Endothelial cell of umbilical vein (primary cell): ENCODE results near the gene MOK.
"Not testable (repeated sequence)": the region's sequence is repeated elsewhere in the genome, so short reads cannot be mapped to it uniquely, and the experiment has no call there.

ENCODE experiments used
- EZH2 ChIP-seq: IDR thresholded peaks from 2 replicates; pipeline ENCODE4 v1.6.1; 2012; ENCODE audit warnings: borderline replicate concordance, low read depth, mild to moderate bottlenecking, moderate library complexity, low read length, inconsistent platforms; ENCODE audit not compliant: severe bottlenecking
- JUN ChIP-seq: IDR thresholded peaks from 2 replicates; pipeline ENCODE4 v1.6.1; 2011; ENCODE audit warnings: borderline replicate concordance, low read depth; ENCODE audit not compliant: insufficient read length, insufficient read depth
- MYC ChIP-seq: IDR thresholded peaks from one replicate; pipeline ENCODE4 v1.6.1; 2011; ENCODE audit warnings: mild to moderate bottlenecking, low read depth, low read length
- POLR2A ChIP-seq: IDR thresholded peaks from 2 replicates; pipeline ENCODE4 v1.6.1; 2012; ENCODE audit warnings: low read depth, mild to moderate bottlenecking, control low read depth, low read length
- POLR2AphosphoS5 ChIP-seq: IDR thresholded peaks from 2 replicates; pipeline ENCODE4 v1.6.1; 2012; ENCODE audit warnings: low read depth, mild to moderate bottlenecking, control low read depth, low read length, moderate library complexity; ENCODE audit not compliant: insufficient read depth
- TF ChIP-seq, protein P1 (sequence below), 2 donors: IDR thresholded peaks; 1 replicate in 1 of 2; 2 replicates in 1 of 2; pipeline ENCODE4 v1.5.1; 2011; ENCODE audit warnings: low read length in 2 of 2, mild to moderate bottlenecking in 2 of 2, moderate library complexity in 2 of 2, control low read depth in 1 of 2, inconsistent platforms in 1 of 2, low read depth in 1 of 2; ENCODE audit not compliant: insufficient read depth in 1 of 2; ENCODE audit errors: extremely low read depth in 1 of 2
- TF ChIP-seq, protein P2 (sequence below): IDR thresholded peaks from 2 replicates; pipeline ENCODE4 v1.6.1; 2011; ENCODE audit not compliant: insufficient read depth, insufficient read length

DNA sequence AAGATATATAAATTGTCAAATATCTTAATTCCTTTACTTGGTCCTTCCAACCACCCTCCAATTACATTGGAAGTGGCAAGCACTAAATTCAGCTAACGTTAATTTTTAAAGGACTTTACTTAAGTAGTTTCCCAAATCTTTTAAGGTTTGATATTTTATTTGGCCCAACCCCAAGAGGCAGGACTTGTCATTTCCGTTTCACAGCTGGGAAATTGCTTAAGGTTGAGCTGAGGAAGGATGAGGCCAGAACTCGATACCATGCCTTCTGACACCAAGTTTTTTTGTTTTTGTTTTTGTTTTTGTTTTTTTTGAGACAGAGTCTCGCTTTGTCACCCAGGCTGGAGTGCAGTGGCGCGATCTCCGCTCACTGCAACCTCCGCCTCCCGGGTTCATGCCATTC, 46.6 kb upstream of the MOK start:
- TF ChIP-seq, protein P1, sequence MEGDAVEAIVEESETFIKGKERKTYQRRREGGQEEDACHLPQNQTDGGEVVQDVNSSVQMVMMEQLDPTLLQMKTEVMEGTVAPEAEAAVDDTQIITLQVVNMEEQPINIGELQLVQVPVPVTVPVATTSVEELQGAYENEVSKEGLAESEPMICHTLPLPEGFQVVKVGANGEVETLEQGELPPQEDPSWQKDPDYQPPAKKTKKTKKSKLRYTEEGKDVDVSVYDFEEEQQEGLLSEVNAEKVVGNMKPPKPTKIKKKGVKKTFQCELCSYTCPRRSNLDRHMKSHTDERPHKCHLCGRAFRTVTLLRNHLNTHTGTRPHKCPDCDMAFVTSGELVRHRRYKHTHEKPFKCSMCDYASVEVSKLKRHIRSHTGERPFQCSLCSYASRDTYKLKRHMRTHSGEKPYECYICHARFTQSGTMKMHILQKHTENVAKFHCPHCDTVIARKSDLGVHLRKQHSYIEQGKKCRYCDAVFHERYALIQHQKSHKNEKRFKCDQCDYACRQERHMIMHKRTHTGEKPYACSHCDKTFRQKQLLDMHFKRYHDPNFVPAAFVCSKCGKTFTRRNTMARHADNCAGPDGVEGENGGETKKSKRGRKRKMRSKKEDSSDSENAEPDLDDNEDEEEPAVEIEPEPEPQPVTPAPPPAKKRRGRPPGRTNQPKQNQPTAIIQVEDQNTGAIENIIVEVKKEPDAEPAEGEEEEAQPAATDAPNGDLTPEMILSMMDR (IDR thresholded peaks at IDR 0.05; ENCODE audit: extremely low read depth in 1 of 2, insufficient read depth in 1 of 2, low read depth in 1 of 2, low read length in 2 of 2) = not testable (repeated sequence)
- not testable (repeated sequence) for TF ChIP-seq POLR2A, EZH2, JUN, POLR2AphosphoS5, MYC
- TF ChIP-seq, protein P2, sequence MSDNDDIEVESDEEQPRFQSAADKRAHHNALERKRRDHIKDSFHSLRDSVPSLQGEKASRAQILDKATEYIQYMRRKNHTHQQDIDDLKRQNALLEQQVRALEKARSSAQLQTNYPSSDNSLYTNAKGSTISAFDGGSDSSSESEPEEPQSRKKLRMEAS = not testable (repeated sequence)
